ENCODE measurements around the gene TUBGCP2. TPM values are rescaled to one million over a fixed set of nuclear protein-coding genes. Genes with fewer than 3 reads are reported as not detected.

The TUBGCP2 gene
- total and polyA plus RNA-seq, 4 donors: 35.0 to 81.4 (median 58.1) TPM

DNA sequence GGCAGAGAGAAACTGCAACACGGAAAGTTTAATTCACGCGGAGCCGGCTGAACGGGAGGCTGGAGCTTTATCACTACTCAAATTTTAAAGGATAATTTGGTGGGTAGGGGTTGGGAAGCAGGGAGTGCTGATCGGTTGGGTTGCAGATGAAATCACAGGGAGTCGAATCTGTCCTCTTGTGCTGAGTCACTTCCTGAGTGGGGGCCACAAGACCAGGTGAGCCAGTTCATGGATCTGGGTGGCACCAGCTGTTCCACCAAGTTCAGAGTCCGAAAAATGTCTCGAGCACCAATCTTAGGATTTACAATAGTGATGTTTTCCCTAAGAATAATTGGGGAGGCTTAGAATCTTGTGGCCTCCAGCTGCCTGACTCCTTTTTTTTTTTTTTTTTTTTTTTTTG is 34.9 kb upstream of the TUBGCP2 start:
- H3K9me3 ChIP-seq (ENCODE audit: control insufficient read depth, insufficient read depth, low read length): no peaks in the 10 kb centered on the region
- DNase-seq (ENCODE audit: low read depth in 4 of 6, low spot score in 6 of 6): no peak
- H3K27me3 ChIP-seq (ENCODE audit: control insufficient read depth, insufficient read depth, low read length): peaks cover 2% of the 10 kb centered on the region
- WGBS (ENCODE audit: insufficient coverage): 78% methylated on average over 4 of the region's 9 CpGs
- H3K4me1 ChIP-seq (ENCODE audit: control insufficient read depth, insufficient read depth, low read length): peaks cover 5% of the 10 kb centered on the region
- no peak overlapping the region for H3K4me3 ChIP-seq (ENCODE audit: low read depth, low read length)
- no peak overlapping the region for H3K27ac ChIP-seq (ENCODE audit: low read depth, low read length)
- H3K36me3 ChIP-seq (ENCODE audit: control insufficient read depth, insufficient read depth, low read length): peaks cover 3% of the 10 kb centered on the region

DNA sequence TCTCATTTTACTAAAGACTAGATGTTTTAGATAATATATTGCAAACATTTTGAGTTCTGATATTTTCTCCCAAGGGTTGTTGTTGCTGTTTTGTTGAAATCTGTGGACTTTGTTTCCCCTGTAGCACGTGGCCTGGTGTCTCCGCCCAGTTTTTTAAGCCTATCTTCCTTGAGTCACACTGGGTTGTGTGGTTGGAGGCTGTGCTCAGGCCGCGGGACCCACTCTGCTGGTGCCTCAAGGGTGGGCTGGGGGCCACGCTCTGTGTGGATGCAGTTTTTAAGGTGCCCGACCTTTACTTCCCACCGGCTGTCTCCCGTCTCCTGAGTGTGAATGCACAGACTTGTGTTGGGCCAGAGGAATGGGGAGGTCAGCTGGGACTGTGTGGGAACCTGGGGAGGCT is 34.3 kb upstream of the TUBGCP2 start:
- WGBS (ENCODE audit: insufficient coverage): 80% methylated on average over 8 of the region's 8 CpGs
- H3K27me3 ChIP-seq (ENCODE audit: control insufficient read depth, insufficient read depth, low read length): peaks cover 2% of the 10 kb centered on the region
- no peak overlapping the region for H3K4me3 ChIP-seq (ENCODE audit: low read depth, low read length)
- H3K9me3 ChIP-seq (ENCODE audit: control insufficient read depth, insufficient read depth, low read length): no peaks in the 10 kb centered on the region
- H3K4me1 ChIP-seq (ENCODE audit: control insufficient read depth, insufficient read depth, low read length): peaks cover 5% of the 10 kb centered on the region
- H3K36me3 ChIP-seq (ENCODE audit: control insufficient read depth, insufficient read depth, low read length): peaks cover 3% of the 10 kb centered on the region
- DNase-seq (ENCODE audit: low read depth in 4 of 6, low spot score in 6 of 6): no peak
- H3K27ac ChIP-seq (ENCODE audit: low read depth, low read length): no peak overlapping the region

DNA sequence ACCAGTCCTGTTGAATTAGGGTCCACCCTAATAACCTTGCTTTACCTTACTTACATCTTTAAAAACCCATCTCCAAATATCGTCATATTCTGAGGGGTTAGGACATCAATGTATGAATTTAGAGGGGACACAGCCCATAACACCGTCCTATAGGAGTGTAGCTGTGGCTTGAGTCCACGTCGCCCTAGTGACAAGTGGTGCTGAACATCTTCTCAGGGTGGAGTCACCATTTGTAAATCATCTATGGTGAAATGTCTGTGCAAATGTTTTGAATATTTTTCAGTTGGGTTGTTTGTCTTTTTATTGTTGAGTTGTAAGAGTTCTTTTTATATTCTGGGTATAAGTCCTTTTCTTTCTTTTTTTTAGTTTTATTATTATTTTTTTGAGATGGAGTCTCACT is 33.3 kb upstream of the TUBGCP2 start:
- H3K36me3 ChIP-seq (ENCODE audit: control insufficient read depth, insufficient read depth, low read length): peaks cover 3% of the 10 kb centered on the region
- H3K27me3 ChIP-seq (ENCODE audit: control insufficient read depth, insufficient read depth, low read length): peaks cover 8% of the 10 kb centered on the region
- no peak for DNase-seq (ENCODE audit: low read depth in 4 of 6, low spot score in 6 of 6)
- no peak overlapping the region for H3K4me3 ChIP-seq (ENCODE audit: low read depth, low read length)
- WGBS (ENCODE audit: insufficient coverage): 96% methylated on average over 3 of the region's 4 CpGs
- peaks cover 4% of the 10 kb centered on the region for H3K4me1 ChIP-seq (ENCODE audit: control insufficient read depth, insufficient read depth, low read length)
- no peaks in the 10 kb centered on the region for H3K9me3 ChIP-seq (ENCODE audit: control insufficient read depth, insufficient read depth, low read length)
- H3K27ac ChIP-seq (ENCODE audit: low read depth, low read length): no peak overlapping the region

DNA sequence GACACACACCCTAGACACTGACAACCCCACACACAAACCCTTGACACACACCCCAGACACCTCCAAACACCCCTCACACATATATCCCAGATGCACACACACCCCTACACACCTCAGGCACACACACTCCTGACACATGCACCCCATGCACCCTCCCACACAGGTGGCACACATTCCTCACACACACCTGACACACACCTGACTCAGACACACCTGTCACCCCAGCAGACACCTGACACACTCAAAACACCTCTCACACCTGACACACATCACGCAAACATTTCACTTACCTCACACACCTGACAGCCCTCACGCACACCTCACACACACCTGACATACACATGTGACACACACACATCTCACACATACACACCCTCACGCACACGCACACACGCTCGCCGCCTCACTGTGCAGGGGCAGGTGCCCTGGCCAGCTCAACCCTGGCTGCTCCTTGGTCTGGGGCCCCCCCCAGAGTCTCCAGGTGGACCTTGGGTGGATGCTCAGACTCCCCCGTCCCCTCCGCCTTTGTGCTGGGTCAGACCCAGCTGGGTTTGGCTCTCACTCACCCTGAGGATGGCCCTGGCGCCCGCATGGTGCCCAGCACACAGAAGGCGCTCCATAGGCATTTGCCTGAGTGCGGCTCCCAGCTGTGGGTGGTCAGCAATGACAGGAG is 31.2 kb upstream of the TUBGCP2 start:
- H3K36me3 ChIP-seq (ENCODE audit: control insufficient read depth, insufficient read depth, low read length): peaks cover 7% of the 10 kb centered on the region
- peaks cover 19% of the 10 kb centered on the region for H3K4me1 ChIP-seq (ENCODE audit: control insufficient read depth, insufficient read depth, low read length)
- peaks cover 27% of the 10 kb centered on the region for H3K27me3 ChIP-seq (ENCODE audit: control insufficient read depth, insufficient read depth, low read length)
- DNase-seq (ENCODE audit: low read depth in 4 of 6, low spot score in 6 of 6): no peak
- no peak overlapping the region for H3K27ac ChIP-seq (ENCODE audit: low read depth, low read length)
- 87% methylated on average over 13 of the region's 13 CpGs for WGBS (ENCODE audit: insufficient coverage)
- no peaks in the 10 kb centered on the region for H3K9me3 ChIP-seq (ENCODE audit: control insufficient read depth, insufficient read depth, low read length)
- no peak overlapping the region for H3K4me3 ChIP-seq (ENCODE audit: low read depth, low read length)

DNA sequence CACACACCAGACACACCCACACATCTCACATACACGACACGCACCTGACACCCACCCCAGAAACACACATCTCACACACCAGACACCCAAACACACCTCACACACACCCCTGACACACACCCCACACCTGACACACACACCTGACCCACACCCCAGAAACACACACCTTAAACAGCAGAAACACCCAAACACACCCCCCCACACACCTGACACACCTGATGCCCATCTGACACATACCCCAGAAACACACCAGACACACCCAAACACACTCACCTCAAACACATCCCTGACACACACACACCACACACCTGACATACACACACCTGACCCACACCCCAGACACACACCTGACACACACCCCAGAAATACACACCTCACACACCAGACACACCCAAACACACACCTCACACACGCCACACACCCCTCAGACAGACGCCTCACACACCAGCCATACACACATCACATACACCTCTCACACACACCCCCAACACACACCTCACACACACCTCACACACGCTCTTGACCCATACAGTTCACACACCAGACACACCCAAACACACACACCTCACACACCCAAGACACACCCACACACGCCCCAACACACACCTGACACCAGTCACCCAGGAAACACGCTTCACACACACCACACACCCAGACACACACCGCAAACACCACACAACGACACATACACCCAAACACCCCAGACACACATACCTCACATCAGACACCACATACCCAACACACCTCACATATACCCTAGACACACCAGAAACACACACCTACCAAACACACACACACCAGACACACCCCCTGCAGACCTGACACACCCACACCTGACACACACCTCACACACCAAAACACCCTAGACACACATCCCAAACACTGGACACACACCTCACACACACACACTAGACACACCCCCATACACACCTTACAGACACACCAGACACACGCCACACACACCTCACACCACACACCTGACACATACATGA is 29.7 kb upstream of the TUBGCP2 start:
- DNase-seq (ENCODE audit: low read depth in 4 of 6, low spot score in 6 of 6): no peak
- Histone ChIP-seq H3K27ac (ENCODE audit: low read depth, low read length) (no peak overlapping the region), H3K9me3 (ENCODE audit: control insufficient read depth, insufficient read depth, low read length) (no peaks in the 10 kb centered on the region), H3K27me3 (ENCODE audit: control insufficient read depth, insufficient read depth, low read length) (peaks cover 33% of the 10 kb centered on the region), H3K4me3 (ENCODE audit: low read depth, low read length) (no peak overlapping the region), H3K36me3 (ENCODE audit: control insufficient read depth, insufficient read depth, low read length) (peaks cover 12% of the 10 kb centered on the region), H3K4me1 (ENCODE audit: control insufficient read depth, insufficient read depth, low read length) (peaks cover 24% of the 10 kb centered on the region)
- 89% methylated on average over 10 of the region's 10 CpGs for WGBS (ENCODE audit: insufficient coverage)

DNA sequence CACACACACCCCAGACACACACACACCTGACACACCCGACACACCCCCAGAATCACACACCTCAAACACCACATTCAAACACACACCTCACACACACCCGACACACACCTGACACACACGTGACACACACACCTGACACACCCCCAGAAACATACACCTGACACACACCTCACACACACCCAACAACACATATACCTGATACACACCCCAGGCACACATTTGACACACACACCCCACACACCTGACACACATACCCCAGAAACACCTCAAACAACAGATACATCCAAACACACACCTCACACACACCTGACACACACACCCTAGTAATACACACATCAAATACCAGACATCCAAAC is 28.7 kb upstream of the TUBGCP2 start:
- H3K27me3 ChIP-seq (ENCODE audit: control insufficient read depth, insufficient read depth, low read length): peaks cover 37% of the 10 kb centered on the region
- H3K9me3 ChIP-seq (ENCODE audit: control insufficient read depth, insufficient read depth, low read length): no peaks in the 10 kb centered on the region
- WGBS (ENCODE audit: insufficient coverage): 83% methylated on average over 3 of the region's 3 CpGs
- no peak overlapping the region for H3K4me3 ChIP-seq (ENCODE audit: low read depth, low read length)
- H3K36me3 ChIP-seq (ENCODE audit: control insufficient read depth, insufficient read depth, low read length): peaks cover 12% of the 10 kb centered on the region
- H3K4me1 ChIP-seq (ENCODE audit: control insufficient read depth, insufficient read depth, low read length): peaks cover 24% of the 10 kb centered on the region
- no peak for DNase-seq (ENCODE audit: low read depth in 4 of 6, low spot score in 6 of 6)
- no peak overlapping the region for H3K27ac ChIP-seq (ENCODE audit: low read depth, low read length)

- Histone ChIP-seq H3K36me3 (ENCODE audit: control insufficient read depth, insufficient read depth, low read length) (peaks cover 12% of the 10 kb centered on the region), H3K9me3 (ENCODE audit: control insufficient read depth, insufficient read depth, low read length) (no peaks in the 10 kb centered on the region), H3K27me3 (ENCODE audit: control insufficient read depth, insufficient read depth, low read length) (peaks cover 36% of the 10 kb centered on the region), H3K4me1 (ENCODE audit: control insufficient read depth, insufficient read depth, low read length) (peaks cover 24% of the 10 kb centered on the region), H3K4me3 (ENCODE audit: low read depth, low read length) (peak within 1 kb of the TSS; percentile 39), H3K27ac (ENCODE audit: low read depth, low read length) (no peak within 1 kb of the TSS)
- 10% methylated on average over 59 of the region's 63 CpGs for WGBS (ENCODE audit: insufficient coverage)
- DNase-seq (ENCODE audit: low read depth in 4 of 6, low spot score in 6 of 6): peak in 2 of 6 donors; percentile 89 to 98
These were observed 28.1 kb upstream of the TUBGCP2 start, which contains the start of gene CALY for GRCh38 chr10:133336577-133337369. TSS of gene CALY (minus strand) at chr10:133336896. CDS start at chr10:133328989, 7,907 bp downstream.

DNA sequence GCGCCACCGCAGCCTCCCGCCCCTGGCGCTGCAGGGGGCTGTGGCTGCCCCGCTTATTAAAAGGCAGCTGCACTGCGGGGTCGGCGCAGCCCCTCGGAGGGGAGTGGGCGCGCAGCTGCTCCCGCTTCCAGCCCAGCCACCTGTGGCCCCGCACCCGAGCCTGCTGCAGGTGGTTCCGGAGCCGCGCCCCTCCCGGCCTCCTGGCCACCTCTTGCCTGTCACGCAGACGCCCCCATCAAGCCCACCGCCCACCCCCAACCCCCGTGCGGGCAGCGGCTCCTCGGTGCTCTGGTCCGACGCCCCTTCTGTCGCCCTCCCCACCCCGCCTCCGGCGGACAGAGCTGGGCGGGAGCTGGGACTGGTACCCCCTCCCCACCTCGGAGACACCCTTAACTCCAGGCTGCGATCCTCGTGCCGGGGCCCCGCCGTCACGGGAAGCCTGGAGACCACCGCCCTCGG is 27.5 kb upstream of the TUBGCP2 start:
- H3K9me3 ChIP-seq (ENCODE audit: control insufficient read depth, insufficient read depth, low read length): no peaks in the 10 kb centered on the region
- no peak overlapping the region for H3K27ac ChIP-seq (ENCODE audit: low read depth, low read length)
- H3K36me3 ChIP-seq (ENCODE audit: control insufficient read depth, insufficient read depth, low read length): peaks cover 12% of the 10 kb centered on the region
- H3K4me3 ChIP-seq (ENCODE audit: low read depth, low read length): peak overlapping the region; percentile 39
- WGBS (ENCODE audit: insufficient coverage): 2% methylated on average over 34 of the region's 41 CpGs
- no peak for DNase-seq (ENCODE audit: low read depth in 4 of 6, low spot score in 6 of 6)
- peaks cover 36% of the 10 kb centered on the region for H3K27me3 ChIP-seq (ENCODE audit: control insufficient read depth, insufficient read depth, low read length)
- H3K4me1 ChIP-seq (ENCODE audit: control insufficient read depth, insufficient read depth, low read length): peaks cover 24% of the 10 kb centered on the region
